HCT116 (cell line): Measurements from ENCODE around the gene SYMPK. TPM values are rescaled to one million over a fixed set of nuclear protein-coding genes. Genes with fewer than 3 reads are reported as not detected.

Experiments used
- ATAC-seq: fragments of 200-7000 bp; cut with Tn5 transposase; 2 replicates; pipeline ENCODE4 v1.9.1; 2020; ENCODE audit warnings: mild to moderate bottlenecking, moderate library complexity
- BruUV-seq: library from RNA; stranded (reverse); fragments of 400-500 nt; replicated peaks from 2 replicates; lab custom pipeline; 2021; lab: Mats Ljungman, UMichigan
- CTCF ChIA-PET: fragments of 300-600 bp; sonication (Branson Sonifier 250); formaldehyde crosslinking; loops from one replicate; lab custom pipeline; 2021; ENCODE audit warnings: antibody characterized with exemption; lab: Charles Lee
- POLR2A ChIA-PET: fragments of 300-600, 350-600 bp; sonication (Branson Sonifier 250); formaldehyde crosslinking; loops from one replicate; lab custom pipeline; 2021; ENCODE audit warnings: antibody characterized with exemption; lab: Charles Lee
- RAD21 ChIA-PET, 2 experiments: fragments of 300-600 bp; sonication (Branson Sonifier 250); formaldehyde crosslinking; loops; one replicate each; lab custom pipeline; 2023; ENCODE audit warnings: low total read pairs in 2 of 2; ENCODE audit not compliant: uncharacterized antibody in 2 of 2, unreplicated experiment in 2 of 2, low non-redundant PET in 1 of 2; lab: Charles Lee
- DNase-seq: peaks from one replicate; pipeline ENCODE4 v3.0.0-alpha.2; 2010; ENCODE audit warnings: low read depth, low spot score
- H2AFZ ChIP-seq: fragments of 200-600 bp; shearing (Covaris generic), sonication (generic); 2 replicates; pipeline ENCODE4 v1.6.1; 2017; ENCODE audit warnings: low read depth, mixed run types, mixed read lengths, antibody characterized with exemption, low read length; ENCODE audit not compliant: poor library complexity, severe bottlenecking
- H3K27ac ChIP-seq: 2 replicates; pipeline ENCODE4 v1.5.1; 2012; ENCODE audit warnings: low read depth, low read length
- H3K27me3 ChIP-seq: fragments of 200-600 bp; sonication (generic); 2 replicates; pipeline ENCODE4 v1.6.1; 2016; ENCODE audit warnings: mixed run types, low read length, mixed read lengths; ENCODE audit not compliant: insufficient read depth
- H3K36me3 ChIP-seq, 2 experiments: fragments of 200-500 bp in 1 of 2; fragments of 200-600 bp in 1 of 2; sonication (Bioruptor generic) in 1 of 2; sonication (generic) in 1 of 2; 2 replicates each; pipeline versions ENCODE4 v1.5.1 to v1.6.1; 2014 to 2016; ENCODE audit warnings: low read length in 2 of 2, inconsistent platforms in 1 of 2, mixed read lengths in 1 of 2, mixed run types in 1 of 2; ENCODE audit not compliant: insufficient read depth in 2 of 2, control insufficient read depth in 1 of 2
- H3K4me1 ChIP-seq, 2 experiments: fragments of 200-600 bp in 1 of 2; sonication (generic) in 1 of 2; 2 replicates each; pipeline versions ENCODE4 v1.5.1 to v1.6.1; 2012 to 2017; ENCODE audit warnings: low read length in 2 of 2, inconsistent platforms in 1 of 2, mild to moderate bottlenecking in 1 of 2, mixed read lengths in 1 of 2, mixed run types in 1 of 2, moderate library complexity in 1 of 2; ENCODE audit not compliant: insufficient read depth in 2 of 2, control insufficient read depth in 1 of 2
- H3K4me2 ChIP-seq: fragments of 200-600 bp; sonication (generic); 2 replicates; pipeline ENCODE4 v1.6.1; 2017; ENCODE audit warnings: mixed run types, low read length, mixed read lengths
- H3K4me3 ChIP-seq, 2 experiments: fragments of 200-600 bp in 1 of 2; sonication (generic) in 1 of 2; replicated peaks in 1 of 2; 2 replicates each; pipeline ENCODE4 v1.5.1; 2011 to 2016; ENCODE audit warnings: low read length in 2 of 2, control low read depth in 1 of 2, low read depth in 1 of 2, mild to moderate bottlenecking in 1 of 2, mixed read lengths in 1 of 2, mixed run types in 1 of 2
- H3K79me2 ChIP-seq: fragments of 200-600 bp; sonication (generic); 2 replicates; pipeline ENCODE4 v1.6.1; 2017; ENCODE audit warnings: mild to moderate bottlenecking, mixed run types, low read length, moderate library complexity, mixed read lengths; ENCODE audit not compliant: insufficient read depth
- H3K9ac ChIP-seq: fragments of 200-600 bp; sonication (generic); 2 replicates; pipeline ENCODE4 v1.6.1; 2016; ENCODE audit warnings: low read length, mixed read lengths
- H3K9me2 ChIP-seq: fragments of 200-600 bp; sonication (generic), shearing (Covaris generic); 2 replicates; pipeline ENCODE4 v1.6.1; 2017; ENCODE audit warnings: mixed run types, mild to moderate bottlenecking, moderate library complexity; ENCODE audit not compliant: insufficient read depth
- H3K9me3 ChIP-seq, 2 experiments: fragments of 200-500 bp in 1 of 2; fragments of 200-600 bp in 1 of 2; sonication (Bioruptor generic) in 1 of 2; sonication (generic) in 1 of 2; 2 replicates each; pipeline ENCODE4 v1.6.1; 2014 to 2017; ENCODE audit warnings: low read length in 2 of 2, mixed read lengths in 2 of 2, inconsistent platforms in 1 of 2, low read depth in 1 of 2, mild to moderate bottlenecking in 1 of 2, mixed run types in 1 of 2, moderate library complexity in 1 of 2; ENCODE audit not compliant: control insufficient read depth in 1 of 2, insufficient read depth in 1 of 2
- H4K20me1 ChIP-seq: fragments of 200-600 bp; sonication (generic), shearing (Covaris generic); 2 replicates; pipeline ENCODE4 v1.6.1; 2017; ENCODE audit warnings: mixed run types, mild to moderate bottlenecking, moderate library complexity; ENCODE audit not compliant: insufficient read depth
- CBX3 ChIP-seq: IDR thresholded peaks from 2 replicates; pipeline ENCODE4 v1.6.1; 2012; ENCODE audit warnings: low read depth
- CEBPB ChIP-seq: IDR thresholded peaks from 2 replicates; pipeline ENCODE4 v1.6.1; 2012; ENCODE audit warnings: low read depth
- EZH2 ChIP-seq: fragments of 200-600 bp; sonication (generic); IDR thresholded peaks from 2 replicates; pipeline ENCODE4 v1.6.1; 2017; ENCODE audit warnings: antibody characterized with exemption, mixed run types
- EZH2phosphoT487 ChIP-seq: fragments of 200-600 bp; IDR thresholded peaks from 2 replicates; pipeline ENCODE4 v1.6.1; 2018; ENCODE audit warnings: antibody characterized with exemption, borderline replicate concordance
- JUND ChIP-seq: IDR thresholded peaks from 2 replicates; pipeline ENCODE4 v1.6.1; 2012
- POLR2A ChIP-seq: IDR thresholded peaks from 2 replicates; pipeline ENCODE4 v1.7.0; 2011; ENCODE audit warnings: borderline replicate concordance; ENCODE audit not compliant: insufficient read depth, insufficient read length; ENCODE audit errors: extremely low read depth
- POLR2AphosphoS5 ChIP-seq: IDR thresholded peaks from 2 replicates; pipeline ENCODE4 v1.6.1; 2011; ENCODE audit warnings: mild to moderate bottlenecking, low read depth, low read length, moderate library complexity
- SIN3A ChIP-seq: IDR thresholded peaks from 2 replicates; pipeline ENCODE4 v1.6.1; 2012; ENCODE audit warnings: low read depth
- SP1 ChIP-seq: IDR thresholded peaks from 2 replicates; pipeline ENCODE4 v1.6.1; 2012; ENCODE audit warnings: low read depth
- YY1 ChIP-seq: IDR thresholded peaks from 2 replicates; pipeline ENCODE4 v1.6.1; 2011; ENCODE audit warnings: low read length, low read depth, moderate library complexity, mild to moderate bottlenecking; ENCODE audit not compliant: insufficient replicate concordance; ENCODE audit errors: extremely low read depth
- intact Hi-C: fragments of 100-400 bp; cut with micrococcal nuclease; formaldehyde crosslinking; loops from 2 replicates; pipeline ENCODE4 v1.10.0; 2022
- total RNA-seq: library from RNA; stranded (reverse); gene quantifications from one replicate; pipeline ENCODE4 v1.2.1, GENCODE V29; 2021; ENCODE audit not compliant: unreplicated experiment
- TF ChIP-seq, protein P1 (sequence below): IDR thresholded peaks from 2 replicates; pipeline ENCODE4 v1.6.1; 2012; ENCODE audit warnings: low read depth
- TF ChIP-seq, protein P2 (sequence below): IDR thresholded peaks from 2 replicates; pipeline ENCODE4 v1.6.1; 2012
- TF ChIP-seq, protein P3 (sequence below): IDR thresholded peaks from 2 replicates; pipeline ENCODE4 v1.6.1; 2012

SYMPK gene
- total RNA-seq, 1 experiment from 2014 or later, result 117 TPM

DNA sequence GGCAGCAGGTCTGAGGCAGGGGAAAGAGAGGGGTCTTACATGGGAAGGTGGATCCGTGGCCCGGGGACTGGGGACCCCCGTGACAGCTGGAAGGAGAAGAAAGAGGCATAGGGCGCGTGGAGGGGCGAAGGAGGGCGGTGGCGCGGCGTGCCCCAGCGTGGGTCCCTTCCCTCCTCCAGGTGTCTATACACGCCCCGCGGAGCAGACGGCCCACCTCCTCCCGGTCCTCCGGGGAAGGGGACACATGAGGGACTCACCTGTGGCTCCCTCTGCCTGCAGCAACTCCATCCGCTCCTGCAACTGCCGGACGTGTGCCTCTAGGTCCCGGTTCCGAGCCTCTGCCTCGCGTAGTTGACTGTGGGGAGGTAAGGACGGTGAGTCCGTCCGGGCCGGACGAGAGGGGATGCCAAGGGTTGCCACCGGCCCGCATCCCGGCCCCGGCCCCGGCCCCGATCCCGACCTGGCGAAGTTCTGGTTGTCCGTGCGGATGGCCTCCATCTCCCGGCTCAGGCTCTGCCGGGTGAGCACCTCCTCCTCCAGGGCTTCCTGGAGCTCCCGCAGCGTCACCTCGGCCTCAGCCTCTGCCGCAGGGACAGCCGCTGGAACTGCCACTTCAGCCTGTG lies 91.5 kb downstream of the SYMPK start (continued):
- TF ChIP-seq, protein P1, sequence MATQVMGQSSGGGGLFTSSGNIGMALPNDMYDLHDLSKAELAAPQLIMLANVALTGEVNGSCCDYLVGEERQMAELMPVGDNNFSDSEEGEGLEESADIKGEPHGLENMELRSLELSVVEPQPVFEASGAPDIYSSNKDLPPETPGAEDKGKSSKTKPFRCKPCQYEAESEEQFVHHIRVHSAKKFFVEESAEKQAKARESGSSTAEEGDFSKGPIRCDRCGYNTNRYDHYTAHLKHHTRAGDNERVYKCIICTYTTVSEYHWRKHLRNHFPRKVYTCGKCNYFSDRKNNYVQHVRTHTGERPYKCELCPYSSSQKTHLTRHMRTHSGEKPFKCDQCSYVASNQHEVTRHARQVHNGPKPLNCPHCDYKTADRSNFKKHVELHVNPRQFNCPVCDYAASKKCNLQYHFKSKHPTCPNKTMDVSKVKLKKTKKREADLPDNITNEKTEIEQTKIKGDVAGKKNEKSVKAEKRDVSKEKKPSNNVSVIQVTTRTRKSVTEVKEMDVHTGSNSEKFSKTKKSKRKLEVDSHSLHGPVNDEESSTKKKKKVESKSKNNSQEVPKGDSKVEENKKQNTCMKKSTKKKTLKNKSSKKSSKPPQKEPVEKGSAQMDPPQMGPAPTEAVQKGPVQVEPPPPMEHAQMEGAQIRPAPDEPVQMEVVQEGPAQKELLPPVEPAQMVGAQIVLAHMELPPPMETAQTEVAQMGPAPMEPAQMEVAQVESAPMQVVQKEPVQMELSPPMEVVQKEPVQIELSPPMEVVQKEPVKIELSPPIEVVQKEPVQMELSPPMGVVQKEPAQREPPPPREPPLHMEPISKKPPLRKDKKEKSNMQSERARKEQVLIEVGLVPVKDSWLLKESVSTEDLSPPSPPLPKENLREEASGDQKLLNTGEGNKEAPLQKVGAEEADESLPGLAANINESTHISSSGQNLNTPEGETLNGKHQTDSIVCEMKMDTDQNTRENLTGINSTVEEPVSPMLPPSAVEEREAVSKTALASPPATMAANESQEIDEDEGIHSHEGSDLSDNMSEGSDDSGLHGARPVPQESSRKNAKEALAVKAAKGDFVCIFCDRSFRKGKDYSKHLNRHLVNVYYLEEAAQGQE, result no peak
- TF ChIP-seq CEBPB (no peak), CBX3 (no peak), POLR2A (no peak)

DNA sequence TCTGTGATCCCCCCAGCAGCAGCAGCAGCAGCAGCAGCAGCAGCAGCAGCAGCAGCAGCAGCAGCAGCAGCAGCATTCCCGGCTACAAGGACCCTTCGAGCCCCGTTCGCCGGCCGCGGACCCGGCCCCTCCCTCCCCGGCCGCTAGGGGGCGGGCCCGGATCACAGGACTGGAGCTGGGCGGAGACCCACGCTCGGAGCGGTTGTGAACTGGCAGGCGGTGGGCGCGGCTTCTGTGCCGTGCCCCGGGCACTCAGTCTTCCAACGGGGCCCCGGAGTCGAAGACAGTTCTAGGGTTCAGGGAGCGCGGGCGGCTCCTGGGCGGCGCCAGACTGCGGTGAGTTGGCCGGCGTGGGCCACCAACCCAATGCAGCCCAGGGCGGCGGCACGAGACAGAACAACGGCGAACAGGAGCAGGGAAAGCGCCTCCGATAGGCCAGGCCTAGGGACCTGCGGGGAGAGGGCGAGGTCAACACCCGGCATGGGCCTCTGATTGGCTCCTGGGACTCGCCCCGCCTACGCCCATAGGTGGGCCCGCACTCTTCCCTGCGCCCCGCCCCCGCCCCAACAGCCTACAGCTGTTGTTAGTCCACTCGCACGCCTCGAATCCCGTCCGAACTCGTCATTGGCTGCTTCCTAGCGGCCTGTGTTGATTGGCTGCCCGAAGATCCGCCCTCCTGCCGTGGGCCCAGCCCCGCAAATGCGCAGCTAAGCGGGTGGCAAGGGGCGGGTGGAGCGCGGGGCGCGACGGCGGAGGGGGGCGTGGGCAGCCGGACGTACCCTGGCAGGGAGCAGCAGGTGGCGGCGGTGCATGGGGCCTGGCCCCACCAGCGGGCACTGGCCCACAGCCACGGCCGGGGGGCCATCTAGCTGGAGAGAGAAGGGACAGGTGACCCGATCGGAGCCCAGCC lies 92.5 kb downstream of the SYMPK start:
- H2AFZ ChIP-seq, result no peak overlapping the region
- H3K79me2 ChIP-seq, result no peaks in the 10 kb centered on the region
- no peaks in the 10 kb centered on the region for H4K20me1 ChIP-seq
- H3K4me3 ChIP-seq, result peak overlapping the region; percentile 62 to 84
- peak; percentile 96 for DNase-seq
- peaks cover 14 to 43% of the 10 kb centered on the region in 2 experiments for H3K4me1 ChIP-seq
- H3K27ac ChIP-seq, result peak overlapping the region; percentile 94
- no TSS peak for BruUV-seq
- no peaks in the 10 kb centered on the region for H3K9me2 ChIP-seq
- H3K27me3 ChIP-seq, result no peaks in the 10 kb centered on the region
- POLR2A ChIA-PET, result interaction anchor here (0.6 to 3.6 kb wide), 11 partner anchors 11 to 156 kb away, joined by 3 to 50 read pairs (median 6); partner anchors contain the start of gene DMPK
- H3K9me3 ChIP-seq, result no peaks in the 10 kb centered on the region
- peak; percentile 77 for ATAC-seq
- peak overlapping the region; percentile 92 for H3K4me2 ChIP-seq
- H3K36me3 ChIP-seq, result no peaks in the 10 kb centered on the region
- RAD21 ChIA-PET, result interaction anchor here (0.6 to 2.0 kb wide), 6 partner anchors 9 to 47 kb away, joined by 3 to 9 read pairs (median 7); partner anchors contain the start of gene DMPK (in 1 of the 2)
- intact Hi-C loops, result loop anchor here (1.0 to 10.0 kb wide), 5 partner anchors 9 to 676 kb away; partner anchors contain the start of genes FBXO46, PPP1R37 and QPCTL
- peak overlapping the region; percentile 58 for H3K9ac ChIP-seq
- CTCF ChIA-PET, result interaction anchor here (0.5 to 4.2 kb wide), 20 partner anchors 8 to 777 kb away, joined by 3 to 71 read pairs (median 10); partner anchors contain the start of genes DMPK, DMWD, FBXO46 and IRF2BP1
- TF ChIP-seq, protein P2, sequence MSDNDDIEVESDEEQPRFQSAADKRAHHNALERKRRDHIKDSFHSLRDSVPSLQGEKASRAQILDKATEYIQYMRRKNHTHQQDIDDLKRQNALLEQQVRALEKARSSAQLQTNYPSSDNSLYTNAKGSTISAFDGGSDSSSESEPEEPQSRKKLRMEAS, result peak; percentile 69
- TF ChIP-seq SIN3A (peak; percentile 82), POLR2AphosphoS5 (peak; percentile 62), SP1 (peak; percentile 91), CBX3 (no peak; the same call in 1 of the 2 replicates), EZH2phosphoT487 (no peak), JUND (no peak; the same call in 1 of the 2 replicates), CEBPB (no peak), POLR2A (peak; percentile 17), YY1 (no peak), EZH2 (no peak)
- TF ChIP-seq, protein P1, result no peak
- TF ChIP-seq, protein P3, sequence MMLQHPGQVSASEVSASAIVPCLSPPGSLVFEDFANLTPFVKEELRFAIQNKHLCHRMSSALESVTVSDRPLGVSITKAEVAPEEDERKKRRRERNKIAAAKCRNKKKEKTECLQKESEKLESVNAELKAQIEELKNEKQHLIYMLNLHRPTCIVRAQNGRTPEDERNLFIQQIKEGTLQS, result no peak
